Upper lobe of left lung (tissue), 6 donors: Measurements from ENCODE around the gene AGBL4. TPM values are rescaled to one million over a fixed set of nuclear protein-coding genes. Genes with fewer than 3 reads are reported as not detected.
A peak's percentile ranks its signal among the peaks of the same experiment; 100 is the strongest.

Source experiments
- ATAC-seq, 2 donors: fragments of 200-7000 bp; cut with Tn5 transposase; one replicate each; pipeline ENCODE4 v1.9.1; 2022; ENCODE audit warnings: mild to moderate bottlenecking in 2 of 2, moderate library complexity in 2 of 2; ENCODE audit not compliant: low FRiP score in 2 of 2
- DNase-seq, 2 donors: peaks; one replicate each; pipeline ENCODE4 v3.0.0-alpha.2; 2019 to 2020
- H3K27ac ChIP-seq, 4 donors: fragments of 200-600 bp; sonication (generic); one replicate each; pipeline ENCODE4 v1.5.1; 2016 to 2019
- H3K27me3 ChIP-seq, 4 donors: fragments of 200-600 bp; sonication (generic); one replicate each; pipeline ENCODE4 v1.5.1; 2017 to 2019
- H3K36me3 ChIP-seq, 4 donors: fragments of 200-600 bp; sonication (generic); one replicate each; pipeline ENCODE4 v1.5.1; 2016 to 2019
- H3K4me1 ChIP-seq, 4 donors: fragments of 200-600 bp; sonication (generic); one replicate each; pipeline ENCODE4 v1.5.1; 2018 to 2019
- H3K4me3 ChIP-seq, 4 donors: fragments of 200-600 bp; sonication (generic); one replicate each; pipeline ENCODE4 v1.5.1; 2017 to 2019; ENCODE audit warnings: mild to moderate bottlenecking in 2 of 4, moderate library complexity in 1 of 4
- H3K9me3 ChIP-seq, 4 donors: fragments of 200-600 bp; sonication (generic); one replicate each; pipeline ENCODE4 v1.5.1; 2018 to 2019
- EP300 ChIP-seq, 4 donors: sonication (generic); formaldehyde crosslinking; IDR thresholded peaks; one replicate each; pipeline ENCODE4 v1.5.1; 2017; ENCODE audit warnings: antibody characterized with exemption in 4 of 4, control low read depth in 2 of 4
- POLR2A ChIP-seq, 4 donors: fragments of 450-650 bp; IDR thresholded peaks; one replicate each; pipeline ENCODE4 v1.5.1; 2016 to 2017; ENCODE audit warnings: antibody characterized with exemption in 4 of 4, mild to moderate bottlenecking in 2 of 4
- POLR2AphosphoS5 ChIP-seq, 2 donors: sonication (generic); formaldehyde crosslinking; IDR thresholded peaks; one replicate each; pipeline ENCODE4 v1.5.1; 2017; ENCODE audit warnings: antibody characterized with exemption in 2 of 2
- WGBS, 2 donors: methylation state at CpG; one replicate each; pipeline ENCODE4 v1.1.5; 2017 to 2018; 5-methylcytosine and 5-hydroxymethylcytosine counted together
- total RNA-seq, 6 donors: library from RNA; depleted of rRNA in 4 of 6; stranded (reverse); fragments of >200 nt in 4 of 6; gene quantifications; one replicate each; pipeline versions ENCODE4 v1.1.0 to v1.2.1, GENCODE V29; 2016 to 2021
- TF ChIP-seq, protein P1 (sequence below), 6 experiments: fragments of 450-650 bp in 4 of 6; fragments of 200-600 bp in 2 of 6; sonication (generic) in 2 of 6; IDR thresholded peaks; one replicate each; pipeline ENCODE4 v1.5.1; 2016 to 2019; ENCODE audit warnings: antibody characterized with exemption in 6 of 6
- donor health status: DM: no; HTN: no; CAD: no; lungs with moderate emphysema.
- donor health status: DM: no; HTN: yes; CAD: no; lungs with severe emphysema.

AGBL4 gene
- total RNA-seq, 6 donors from 2014 or later, result 0.57 to 10.5 (median 1.5) TPM

DNA sequence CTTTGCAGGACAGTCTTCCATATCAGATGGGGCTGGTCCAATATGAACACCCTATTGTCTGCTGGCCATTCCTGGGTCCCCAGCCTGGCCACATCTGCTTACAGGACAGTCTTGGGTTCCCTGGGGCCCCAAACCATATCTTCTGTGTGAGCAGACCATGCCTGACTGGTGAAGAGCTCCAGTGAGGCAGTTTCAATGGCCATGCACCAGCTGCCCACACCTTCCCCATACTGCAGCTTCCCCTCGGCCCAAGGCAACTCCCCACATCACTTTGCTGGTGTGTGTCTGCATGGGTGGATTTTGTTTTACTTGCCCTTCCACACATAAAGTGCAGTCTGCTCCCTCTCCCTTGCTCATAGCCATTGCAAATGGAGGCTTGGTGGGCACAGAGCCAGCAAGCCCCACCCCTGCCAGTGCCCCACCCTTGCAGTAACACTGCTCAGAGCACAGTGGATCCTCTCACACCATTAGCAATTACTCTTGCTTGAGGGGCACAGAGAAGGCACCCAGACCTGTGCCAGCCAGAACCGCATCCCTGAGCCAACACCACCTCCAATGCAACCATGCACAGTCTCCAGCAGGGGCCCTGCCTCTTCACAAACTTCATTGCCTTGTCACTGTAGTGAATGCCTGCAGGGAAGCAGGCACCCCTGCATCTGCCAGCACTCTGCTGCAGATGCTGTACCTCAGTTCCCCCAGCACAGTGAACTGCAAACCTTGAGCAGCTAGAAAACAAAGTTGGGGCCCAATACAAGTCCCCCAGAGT, 772.6 kb downstream of the AGBL4 start:
- Histone ChIP-seq H3K27ac (no peak overlapping the region), H3K9me3 (peaks cover 0 to 13% (median 0%) of the 10 kb centered on the region in 4 donors), H3K27me3 (no peaks in the 10 kb centered on the region), H3K4me3 (no peak overlapping the region), H3K36me3 (no peaks in the 10 kb centered on the region), H3K4me1 (no peaks in the 10 kb centered on the region)
- WGBS, 2 donors, result 89 to 90% methylated on average over 2 of the region's 2 CpGs
- TF ChIP-seq POLR2AphosphoS5 (IDR thresholded peaks at IDR 0.05), result no peak
- TF ChIP-seq EP300 (IDR thresholded peaks at IDR 0.05), result no peak
- TF ChIP-seq, protein P1, sequence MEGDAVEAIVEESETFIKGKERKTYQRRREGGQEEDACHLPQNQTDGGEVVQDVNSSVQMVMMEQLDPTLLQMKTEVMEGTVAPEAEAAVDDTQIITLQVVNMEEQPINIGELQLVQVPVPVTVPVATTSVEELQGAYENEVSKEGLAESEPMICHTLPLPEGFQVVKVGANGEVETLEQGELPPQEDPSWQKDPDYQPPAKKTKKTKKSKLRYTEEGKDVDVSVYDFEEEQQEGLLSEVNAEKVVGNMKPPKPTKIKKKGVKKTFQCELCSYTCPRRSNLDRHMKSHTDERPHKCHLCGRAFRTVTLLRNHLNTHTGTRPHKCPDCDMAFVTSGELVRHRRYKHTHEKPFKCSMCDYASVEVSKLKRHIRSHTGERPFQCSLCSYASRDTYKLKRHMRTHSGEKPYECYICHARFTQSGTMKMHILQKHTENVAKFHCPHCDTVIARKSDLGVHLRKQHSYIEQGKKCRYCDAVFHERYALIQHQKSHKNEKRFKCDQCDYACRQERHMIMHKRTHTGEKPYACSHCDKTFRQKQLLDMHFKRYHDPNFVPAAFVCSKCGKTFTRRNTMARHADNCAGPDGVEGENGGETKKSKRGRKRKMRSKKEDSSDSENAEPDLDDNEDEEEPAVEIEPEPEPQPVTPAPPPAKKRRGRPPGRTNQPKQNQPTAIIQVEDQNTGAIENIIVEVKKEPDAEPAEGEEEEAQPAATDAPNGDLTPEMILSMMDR (IDR thresholded peaks at IDR 0.05), result no peak
- no peak for TF ChIP-seq POLR2A (IDR thresholded peaks at IDR 0.05)
- peak in 1 of 2 donors; percentile 59 for ATAC-seq
- DNase-seq, result no peak

DNA sequence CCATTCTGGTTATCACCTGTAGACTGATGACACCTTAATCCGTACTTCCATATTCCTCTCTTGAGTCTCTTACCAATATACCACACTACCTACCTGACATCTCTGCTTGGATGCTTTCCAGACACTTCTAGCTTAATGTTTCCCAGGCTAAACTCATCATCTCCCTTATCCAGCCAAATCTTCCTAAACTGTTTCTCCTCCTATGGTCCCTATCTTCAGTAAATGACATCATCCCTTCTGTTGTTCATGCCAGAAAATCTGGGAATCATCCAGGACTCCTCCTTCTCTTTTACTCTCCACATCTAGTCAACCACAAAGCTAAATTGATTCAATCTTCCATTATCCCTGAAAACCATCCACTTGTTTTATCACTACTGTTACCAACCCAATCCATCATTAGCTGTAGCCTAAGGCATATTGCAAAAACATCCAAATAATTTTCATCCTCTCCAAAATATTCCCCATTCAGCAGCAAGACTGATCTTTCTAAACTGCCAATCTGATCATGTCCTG, 783.0 kb downstream of the AGBL4 start:
- ATAC-seq (no peak), DNase-seq (no peak)
- Histone ChIP-seq H3K36me3 (no peaks in the 10 kb centered on the region), H3K27me3 (no peaks in the 10 kb centered on the region), H3K27ac (no peak overlapping the region), H3K9me3 (no peaks in the 10 kb centered on the region), H3K4me1 (no peaks in the 10 kb centered on the region), H3K4me3 (no peak overlapping the region)
- 84 to 94% methylated on average over 1 of the region's 1 CpG for WGBS, 2 donors
- TF ChIP-seq POLR2A (IDR thresholded peaks at IDR 0.05), result no peak

DNA sequence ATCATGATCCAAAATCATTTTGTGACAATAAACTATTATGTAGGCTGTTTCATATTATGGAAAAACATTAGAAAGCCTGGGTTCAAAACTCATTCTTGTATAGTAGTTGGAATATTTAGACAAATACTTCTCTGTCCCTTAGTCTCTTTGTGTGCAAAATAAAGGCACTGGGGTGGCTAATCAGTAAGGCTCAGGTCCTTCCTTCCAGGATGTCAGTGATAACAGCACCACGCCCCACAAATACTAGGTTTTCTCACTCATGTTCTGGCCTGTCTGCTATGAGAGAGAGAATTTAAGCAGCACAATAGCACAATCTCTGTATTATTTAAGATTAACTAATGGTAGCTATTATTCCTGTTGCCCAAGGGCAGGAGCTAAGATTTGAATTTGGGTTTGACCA, 788.8 kb downstream of the AGBL4 start:
- H3K36me3 ChIP-seq, result no peaks in the 10 kb centered on the region
- no peaks in the 10 kb centered on the region for H3K9me3 ChIP-seq
- TF ChIP-seq POLR2A (IDR thresholded peaks at IDR 0.05), result no peak
- TF ChIP-seq POLR2AphosphoS5 (IDR thresholded peaks at IDR 0.05), result no peak
- no peak for TF ChIP-seq EP300 (IDR thresholded peaks at IDR 0.05)
- TF ChIP-seq, protein P1 (IDR thresholded peaks at IDR 0.05), result no peak
- H3K27me3 ChIP-seq, result no peaks in the 10 kb centered on the region
- 35 to 56% methylated on average over 1 of the region's 1 CpG for whole genome bisulfite sequencing, 2 donors
- ATAC-seq, result no peak
- DNase-seq, result no peak
- no peaks in the 10 kb centered on the region for H3K4me1 ChIP-seq
- H3K27ac ChIP-seq, result no peak overlapping the region
- no peak overlapping the region for H3K4me3 ChIP-seq

DNA sequence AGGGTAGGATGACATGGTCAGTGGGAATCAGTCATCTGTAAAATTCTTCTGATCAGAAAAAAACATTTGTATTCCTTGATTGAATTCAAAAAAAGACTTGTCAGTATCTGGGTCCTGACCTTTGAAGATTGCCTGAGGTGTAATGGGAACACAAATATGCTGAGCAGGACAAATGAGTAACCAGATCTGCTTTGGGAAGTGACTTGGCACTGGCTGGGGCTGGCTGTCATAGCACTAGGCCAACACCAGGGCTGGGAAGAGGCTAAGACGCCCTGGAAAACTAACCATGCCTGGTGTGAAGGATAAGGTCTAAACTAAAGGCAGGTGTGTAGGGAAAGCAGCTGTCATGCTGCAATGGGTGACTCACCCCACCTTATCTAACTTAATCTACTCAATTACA, 794.2 kb downstream of the AGBL4 start:
- 60 to 65% methylated on average over 1 of the region's 1 CpG for WGBS, 2 donors
- ATAC-seq, result no peak
- no peak overlapping the region for H3K27ac ChIP-seq

DNA sequence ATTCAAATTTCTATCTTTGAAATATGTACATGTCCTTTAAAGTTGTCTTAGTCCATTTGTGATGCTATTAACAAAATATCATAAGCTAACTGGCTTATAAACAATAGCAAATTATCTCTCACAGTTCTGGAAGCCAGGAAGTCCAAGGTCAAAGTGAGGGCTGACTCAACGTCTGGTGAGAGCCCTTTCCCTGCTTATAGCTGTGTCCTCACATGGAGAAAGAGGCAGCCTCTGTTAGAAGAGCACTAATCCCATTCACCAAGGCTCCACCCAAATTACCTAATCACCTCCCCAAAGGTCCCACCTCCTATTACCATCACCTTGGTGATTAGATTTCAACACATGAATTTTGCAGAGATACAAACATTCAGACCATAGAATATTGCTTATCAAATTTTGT, 797.0 kb downstream of the AGBL4 start:
- Histone ChIP-seq H3K27me3 (no peaks in the 10 kb centered on the region), H3K9me3 (no peaks in the 10 kb centered on the region), H3K4me3 (no peak overlapping the region), H3K27ac (no peak overlapping the region), H3K4me1 (no peaks in the 10 kb centered on the region), H3K36me3 (no peaks in the 10 kb centered on the region)
- TF ChIP-seq EP300 (IDR thresholded peaks at IDR 0.05) (no peak), POLR2AphosphoS5 (IDR thresholded peaks at IDR 0.05) (no peak), POLR2A (IDR thresholded peaks at IDR 0.05) (no peak)
- TF ChIP-seq, protein P1 (IDR thresholded peaks at IDR 0.05), result no peak
- 15 to 19% methylated on average over 1 of the region's 1 CpG for WGBS, 2 donors
- ATAC-seq, result no peak
- no peak for DNase-seq

More for the DNA sequence above, 794.2 kb downstream of the AGBL4 start:
- Histone ChIP-seq H3K4me3 (no peak overlapping the region), H3K4me1 (no peaks in the 10 kb centered on the region), H3K36me3 (no peaks in the 10 kb centered on the region), H3K27me3 (no peaks in the 10 kb centered on the region), H3K9me3 (no peaks in the 10 kb centered on the region)
- DNase-seq, result no peak
- TF ChIP-seq POLR2A (IDR thresholded peaks at IDR 0.05) (no peak), EP300 (IDR thresholded peaks at IDR 0.05) (no peak), POLR2AphosphoS5 (IDR thresholded peaks at IDR 0.05) (no peak)
- TF ChIP-seq, protein P1 (IDR thresholded peaks at IDR 0.05), result no peak
